Measurements from ENCODE around the gene MYBL2. TPM values are rescaled to one million over a fixed set of nuclear protein-coding genes. Genes with fewer than 3 reads are reported as not detected.
A peak's percentile ranks its signal among the peaks of the same experiment; 100 is the strongest.

MYBL2 gene
- total and polyA plus RNA-seq, 2 donors (not counting 1 experiment from before 2014, with no cell fraction given) = 2.7 to 35.8 TPM

- H3K4me1 ChIP-seq (ENCODE audit: control insufficient read depth in 2 of 2, insufficient read depth in 2 of 2, low read length in 2 of 2) = peaks cover 9 to 58% of the 10 kb centered on the region in 2 donors
- no peak overlapping the region for H3K27ac Mint-ChIP-seq
- peak overlapping the region; percentile 68 for H3K4me3 Mint-ChIP-seq
- peaks cover 0 to 10% (median 0%) of the 10 kb centered on the region in 4 experiments for H3K27me3 ChIP-seq (replicated peaks in 1 of 4; ENCODE audit: control extremely low read depth in 1 of 4, control insufficient read depth in 3 of 4, insufficient read depth in 4 of 4, low read length in 3 of 4)
- H3K4me3 ChIP-seq (ENCODE audit: control extremely low read depth in 1 of 5, extremely low read depth in 1 of 5, insufficient read depth in 1 of 5, low read depth in 2 of 5, low read length in 4 of 5) = no peak overlapping the region
- no peaks in the 10 kb centered on the region for H3K36me3 ChIP-seq (replicated peaks in 1 of 2; ENCODE audit: control extremely low read depth in 1 of 2, control insufficient read depth in 1 of 2, extremely low read depth in 1 of 2, insufficient read depth in 2 of 2, low read length in 1 of 2)
- H4K20me1 ChIP-seq (ENCODE audit: control insufficient read depth, insufficient read depth, low read length, poor library complexity, severe bottlenecking) = no peaks in the 10 kb centered on the region
- H3K9ac ChIP-seq (ENCODE audit: low read length) = no peak overlapping the region
- no peak for TF ChIP-seq EZH2 (IDR thresholded peaks at IDR 0.05; ENCODE audit: borderline replicate concordance, insufficient read depth, low read depth, low read length, poor library complexity, severe bottlenecking)
- TF ChIP-seq CTCF (IDR thresholded peaks at IDR 0.05) = no peak
- H3K27ac ChIP-seq (ENCODE audit: low read length in 2 of 2) = no peak overlapping the region
- 81% methylated on average over 3 of the region's 6 CpGs for WGBS (ENCODE audit: insufficient coverage)
- peaks cover 20% of the 10 kb centered on the region for H3K79me2 ChIP-seq (ENCODE audit: control insufficient read depth, insufficient read depth, low read length)
- no peak overlapping the region for H3K4me2 ChIP-seq (replicated peaks; ENCODE audit: low read depth, low read length, poor library complexity, severe bottlenecking)
- ChIA-PET CTCF (interaction anchor here (0.7 to 2.6 kb wide), 5 partner anchors 16 to 207 kb away, joined by 3 to 13 read pairs (median 4); no protein-coding TSS in a partner anchor), POLR2A (interaction anchor here (0.6 to 3.2 kb wide), 2 partner anchors 15 to 19 kb away, joined by 5 to 67 read pairs; no protein-coding TSS in a partner anchor)
- no peak overlapping the region for H2AFZ ChIP-seq (ENCODE audit: insufficient read depth, low read depth, low read length, poor library complexity, severe bottlenecking)
- peaks cover 42% of the 10 kb centered on the region for H3K4me1 Mint-ChIP-seq
- no peak for ATAC-seq (ENCODE audit: low read depth)
- H3K27me3 Mint-ChIP-seq = no peaks in the 10 kb centered on the region
- no peaks in the 10 kb centered on the region for H3K9me3 Mint-ChIP-seq (ENCODE audit: insufficient read depth)
- intact Hi-C loops (cut with micrococcal nuclease) = loop anchor here (5.0 kb wide), 2 partner anchors 208 to 547 kb away; partner anchors contain the start of genes OSER1 and SRSF6
- peaks cover 0 to 2% (median 0%) of the 10 kb centered on the region in 3 donors for H3K9me3 ChIP-seq (ENCODE audit: control extremely low read depth in 1 of 3, control insufficient read depth in 2 of 3, insufficient read depth in 1 of 3, low read length in 2 of 3)
- no peak for DNase-seq
Measured at GRCh38 chr20:43665466-43666176, 1.3 kb upstream of the MYBL2 start.

Measured in B cell (primary cell).